Ovary (tissue), 9 donors: Measurements from ENCODE around the gene THAP9. TPM values are rescaled to one million over a fixed set of nuclear protein-coding genes. Genes with fewer than 3 reads are reported as not detected.

Source experiments
- DNase-seq, 5 donors: peaks; one replicate each; pipeline ENCODE4 v3.0.0-alpha.2; 2019 to 2020
- H3K27ac ChIP-seq, 2 donors: fragments of 200-600 bp; one replicate each; pipeline versions ENCODE4 v1.5.1 to v1.8.0; 2019 to 2022
- H3K27me3 ChIP-seq: fragments of 200-600 bp; one replicate; pipeline ENCODE4 v1.8.0; 2022
- H3K36me3 ChIP-seq: fragments of 200-600 bp; sonication (generic); one replicate; pipeline ENCODE4 v1.5.1; 2019
- H3K4me1 ChIP-seq: one replicate; pipeline ENCODE4 v1.8.1; 2013; ENCODE audit warnings: mild to moderate bottlenecking, moderate library complexity; ENCODE audit not compliant: insufficient read depth
- H3K4me3 ChIP-seq: fragments of 200-600 bp; sonication (generic); one replicate; pipeline ENCODE4 v1.5.1; 2017
- H3K9me3 ChIP-seq, 2 donors: fragments of 200-600 bp in 1 of 2; sonication (generic) in 1 of 2; one replicate each; pipeline versions ENCODE4 v1.5.1 to v1.8.1; 2013 to 2019; ENCODE audit warnings: mild to moderate bottlenecking in 1 of 2, moderate library complexity in 1 of 2
- CTCF ChIP-seq, 3 donors: fragments of 450-650 bp in 2 of 3; fragments of 200-600 bp in 1 of 3; IDR thresholded peaks; one replicate each; pipeline versions ENCODE4 v1.5.1 to v1.8.0; 2016 to 2022; ENCODE audit warnings: antibody characterized with exemption in 3 of 3, mild to moderate bottlenecking in 1 of 3
- EP300 ChIP-seq: sonication (generic); formaldehyde crosslinking; IDR thresholded peaks from one replicate; pipeline ENCODE4 v1.6.1; 2017; ENCODE audit warnings: antibody characterized with exemption
- POLR2A ChIP-seq: fragments of 450-650 bp; IDR thresholded peaks from one replicate; pipeline ENCODE4 v1.6.1; 2017; ENCODE audit warnings: antibody characterized with exemption, mild to moderate bottlenecking, moderate library complexity
- WGBS, 3 donors: extraction: QIAGEN DNeasy Blood & Tissue Kit in 1 of 3; methylation state at CpG; one replicate each; pipeline versions ENCODE4 v1.1.5 to v1.1.7; 2013 to 2017; 5-methylcytosine and 5-hydroxymethylcytosine counted together
- intact Hi-C, 4 donors: fragments of 100-400 bp; cut with DNase I; formaldehyde crosslinking; loops; one replicate each; pipeline versions ENCODE4 v1.11.0 to v1.15.1; 2022 to 2023
- polyA plus RNA-seq, 2 donors: library from polyadenylated mRNA; stranded (reverse); fragments of 200-250 nt in 1 of 2; fragments of 350-450 nt in 1 of 2; fragmentation: Illumina TruSeq in 1 of 2; extraction: RNeasy Lipid Tissue Mini Kit (QIAGEN cat#74804) in 1 of 2; gene quantifications; one replicate each; pipeline ENCODE4 v1.2.3, GENCODE V29; 2013 to 2014
- total RNA-seq, 7 donors: library from RNA; depleted of rRNA in 2 of 7; stranded (reverse); fragments of >200 nt in 2 of 7; fragmentation: NEBNext Ultra II Directional in 3 of 7; extraction: Animal tissue kit (Norgen Biotek cat#: 25700) in 3 of 7; gene quantifications; one replicate each; pipeline versions ENCODE4 v1.1.0 to v1.2.4, GENCODE V29; 2016 to 2023
- donor health status: DM: no; HTN: no; CAD: no; lungs with moderate emphysema.
- donor health status: DM: no; HTN: no; CAD: no.
- donor health status: Bipolar disorder and iron deficiency.
- donor health status: DM: yes; HTN: yes; CAD: no.
- donor health status: DM: no; HTN: no; CAD: no.
- donor health status: DM: yes; HTN: yes; CAD: no.

THAP9 gene
- total and polyA plus RNA-seq, 9 donors = 2.8 to 9.0 (median 4.9) TPM

GRCh38 chr4:82921795-82922194 lies 21.3 kb downstream of the THAP9 start:
- no peaks in the 10 kb centered on the region for H3K4me1 ChIP-seq
- H3K27me3 ChIP-seq = no peaks in the 10 kb centered on the region
- H3K4me3 ChIP-seq = no peak overlapping the region
- intact Hi-C loops = no loop called here
- H3K27ac ChIP-seq = no peak overlapping the region
- DNase-seq = no peak
- TF ChIP-seq CTCF (IDR thresholded peaks at IDR 0.05) = no peak
- no peak for TF ChIP-seq EP300
- no peak for TF ChIP-seq POLR2A
- no peaks in the 10 kb centered on the region for H3K9me3 ChIP-seq
- H3K36me3 ChIP-seq = no peaks in the 10 kb centered on the region

- H3K4me1 ChIP-seq = no peaks in the 10 kb centered on the region
- no peaks in the 10 kb centered on the region for H3K27me3 ChIP-seq
- H3K36me3 ChIP-seq = no peaks in the 10 kb centered on the region
- intact Hi-C loops = no loop called here
- 72 to 79% (median 77%) methylated on average over 5 of the region's 5 CpGs for WGBS, 3 donors
- TF ChIP-seq EP300 (no peak), CTCF (IDR thresholded peaks at IDR 0.05) (no peak), POLR2A (no peak)
- H3K9me3 ChIP-seq = no peaks in the 10 kb centered on the region
- no peak overlapping the region for H3K4me3 ChIP-seq
- H3K27ac ChIP-seq = no peak overlapping the region
- no peak for DNase-seq
Measured at GRCh38 chr4:82930848-82931755, 30.6 kb downstream of the THAP9 start.

- H3K27ac ChIP-seq = no peak overlapping the region
- no peak for DNase-seq
- no peak overlapping the region for H3K4me3 ChIP-seq
- no peaks in the 10 kb centered on the region for H3K9me3 ChIP-seq
- H3K4me1 ChIP-seq = no peaks in the 10 kb centered on the region
- no peaks in the 10 kb centered on the region for H3K36me3 ChIP-seq
- TF ChIP-seq EP300 (no peak), CTCF (IDR thresholded peaks at IDR 0.05) (no peak), POLR2A (no peak)
- intact Hi-C loops = no loop called here
- no peaks in the 10 kb centered on the region for H3K27me3 ChIP-seq
Measured at GRCh38 chr4:82934441-82934840, 33.9 kb downstream of the THAP9 start.

- Histone ChIP-seq H3K4me1 (no peaks in the 10 kb centered on the region), H3K9me3 (no peaks in the 10 kb centered on the region), H3K36me3 (no peaks in the 10 kb centered on the region), H3K27me3 (no peaks in the 10 kb centered on the region), H3K27ac (no peak overlapping the region), H3K4me3 (no peak overlapping the region)
- DNase-seq = no peak
- 74 to 90% (median 81%) methylated on average over 2 of the region's 2 CpGs for WGBS, 3 donors
- intact Hi-C loops = no loop called here
- TF ChIP-seq CTCF (IDR thresholded peaks at IDR 0.05) (no peak), EP300 (no peak), POLR2A (no peak)
Measured at GRCh38 chr4:82939414-82939813, 38.9 kb downstream of the THAP9 start.
